ENCODE measurements around the gene UBA7.

Gene UBA7

GRCh38 chr3:49844464-49845183, 30.9 kb upstream of the UBA7 start:
- no peak overlapping the region for H3K9ac ChIP-seq (ENCODE audit: insufficient read length, low read depth)
- peaks cover 81% of the 10 kb centered on the region for H3K36me3 ChIP-seq (ENCODE audit: insufficient read depth, insufficient read length, low read length)
- no peak overlapping the region for H3K4me3 ChIP-seq (ENCODE audit: insufficient read length, low read depth)
- no peak for TF ChIP-seq YY1 (IDR thresholded peaks at IDR 0.05; ENCODE audit: insufficient read depth, insufficient read length)
- no peak for TF ChIP-seq ZNF274 (IDR thresholded peaks at IDR 0.05; ENCODE audit: low read depth, low read length)
- TF ChIP-seq SUZ12 (IDR thresholded peaks at IDR 0.05; ENCODE audit: extremely low read depth, insufficient read depth, insufficient read length): no peak
- peaks cover 8% of the 10 kb centered on the region for H3K4me1 ChIP-seq (ENCODE audit: insufficient read depth, insufficient read length)
- DNase-seq (ENCODE audit: low read depth, low spot score): no peak
- no peaks in the 10 kb centered on the region for H3K27me3 ChIP-seq (ENCODE audit: insufficient read depth, insufficient read length)
- no peaks in the 10 kb centered on the region for H3K9me3 ChIP-seq (ENCODE audit: insufficient read depth, low read length)

- H3K36me3 ChIP-seq (ENCODE audit: insufficient read depth, insufficient read length, low read length): peaks cover 88% of the 10 kb centered on the region
- H3K4me3 ChIP-seq (ENCODE audit: insufficient read length, low read depth): no peak overlapping the region
- TF ChIP-seq YY1 (IDR thresholded peaks at IDR 0.05; ENCODE audit: insufficient read depth, insufficient read length) (no peak), ZNF274 (IDR thresholded peaks at IDR 0.05; ENCODE audit: low read depth, low read length) (no peak), SUZ12 (IDR thresholded peaks at IDR 0.05; ENCODE audit: extremely low read depth, insufficient read depth, insufficient read length) (no peak)
- no peaks in the 10 kb centered on the region for H3K27me3 ChIP-seq (ENCODE audit: insufficient read depth, insufficient read length)
- no peak for DNase-seq (ENCODE audit: low read depth, low spot score)
- peaks cover 8% of the 10 kb centered on the region for H3K4me1 ChIP-seq (ENCODE audit: insufficient read depth, insufficient read length)
- H3K9ac ChIP-seq (ENCODE audit: insufficient read length, low read depth): no peak overlapping the region
- no peaks in the 10 kb centered on the region for H3K9me3 ChIP-seq (ENCODE audit: insufficient read depth, low read length)
Observed at GRCh38 chr3:49842843-49843517, 29.2 kb upstream of the UBA7 start.

- DNase-seq (ENCODE audit: low read depth, low spot score): no peak
- H3K4me3 ChIP-seq (ENCODE audit: insufficient read length, low read depth): no peak overlapping the region
- H3K36me3 ChIP-seq (ENCODE audit: insufficient read depth, insufficient read length, low read length): peaks cover 89% of the 10 kb centered on the region
- no peak overlapping the region for H3K9ac ChIP-seq (ENCODE audit: insufficient read length, low read depth)
- H3K27me3 ChIP-seq (ENCODE audit: insufficient read depth, insufficient read length): no peaks in the 10 kb centered on the region
- no peaks in the 10 kb centered on the region for H3K9me3 ChIP-seq (ENCODE audit: insufficient read depth, low read length)
- TF ChIP-seq SUZ12 (IDR thresholded peaks at IDR 0.05; ENCODE audit: extremely low read depth, insufficient read depth, insufficient read length) (no peak), ZNF274 (IDR thresholded peaks at IDR 0.05; ENCODE audit: low read depth, low read length) (no peak), YY1 (IDR thresholded peaks at IDR 0.05; ENCODE audit: insufficient read depth, insufficient read length) (no peak)
- peaks cover 8% of the 10 kb centered on the region for H3K4me1 ChIP-seq (ENCODE audit: insufficient read depth, insufficient read length)
Observed at GRCh38 chr3:49841806-49842205, 28.1 kb upstream of the UBA7 start.

- peak; percentile 32 for DNase-seq (ENCODE audit: low read depth, low spot score)
- H3K9me3 ChIP-seq (ENCODE audit: insufficient read depth, low read length): no peaks in the 10 kb centered on the region
- no peak overlapping the region for H3K4me3 ChIP-seq (ENCODE audit: insufficient read length, low read depth)
- no peaks in the 10 kb centered on the region for H3K27me3 ChIP-seq (ENCODE audit: insufficient read depth, insufficient read length)
- peaks cover 8% of the 10 kb centered on the region for H3K4me1 ChIP-seq (ENCODE audit: insufficient read depth, insufficient read length)
- H3K9ac ChIP-seq (ENCODE audit: insufficient read length, low read depth): no peak overlapping the region
- TF ChIP-seq SUZ12 (IDR thresholded peaks at IDR 0.05; ENCODE audit: extremely low read depth, insufficient read depth, insufficient read length): no peak
- TF ChIP-seq ZNF274 (IDR thresholded peaks at IDR 0.05; ENCODE audit: low read depth, low read length): no peak
- TF ChIP-seq YY1 (IDR thresholded peaks at IDR 0.05; ENCODE audit: insufficient read depth, insufficient read length): no peak
- H3K36me3 ChIP-seq (ENCODE audit: insufficient read depth, insufficient read length, low read length): peaks cover 90% of the 10 kb centered on the region
Observed at GRCh38 chr3:49841126-49841696, 27.5 kb upstream of the UBA7 start.

GRCh38 chr3:49840388-49840787, 26.6 kb upstream of the UBA7 start:
- peaks cover 84% of the 10 kb centered on the region for H3K36me3 ChIP-seq (ENCODE audit: insufficient read depth, insufficient read length, low read length)
- H3K9me3 ChIP-seq (ENCODE audit: insufficient read depth, low read length): no peaks in the 10 kb centered on the region
- no peaks in the 10 kb centered on the region for H3K27me3 ChIP-seq (ENCODE audit: insufficient read depth, insufficient read length)
- H3K4me1 ChIP-seq (ENCODE audit: insufficient read depth, insufficient read length): peaks cover 8% of the 10 kb centered on the region
- TF ChIP-seq ZNF274 (IDR thresholded peaks at IDR 0.05; ENCODE audit: low read depth, low read length) (no peak), SUZ12 (IDR thresholded peaks at IDR 0.05; ENCODE audit: extremely low read depth, insufficient read depth, insufficient read length) (no peak), YY1 (IDR thresholded peaks at IDR 0.05; ENCODE audit: insufficient read depth, insufficient read length) (no peak)
- DNase-seq (ENCODE audit: low read depth, low spot score): no peak
- no peak overlapping the region for H3K4me3 ChIP-seq (ENCODE audit: insufficient read length, low read depth)
- no peak overlapping the region for H3K9ac ChIP-seq (ENCODE audit: insufficient read length, low read depth)

GRCh38 chr3:49839193-49839809, 25.5 kb upstream of the UBA7 start:
- H3K27me3 ChIP-seq (ENCODE audit: insufficient read depth, insufficient read length): no peaks in the 10 kb centered on the region
- no peak overlapping the region for H3K4me3 ChIP-seq (ENCODE audit: insufficient read length, low read depth)
- H3K9me3 ChIP-seq (ENCODE audit: insufficient read depth, low read length): no peaks in the 10 kb centered on the region
- TF ChIP-seq SUZ12 (IDR thresholded peaks at IDR 0.05; ENCODE audit: extremely low read depth, insufficient read depth, insufficient read length): no peak
- no peak for TF ChIP-seq YY1 (IDR thresholded peaks at IDR 0.05; ENCODE audit: insufficient read depth, insufficient read length)
- no peak for TF ChIP-seq ZNF274 (IDR thresholded peaks at IDR 0.05; ENCODE audit: low read depth, low read length)
- peaks cover 80% of the 10 kb centered on the region for H3K36me3 ChIP-seq (ENCODE audit: insufficient read depth, insufficient read length, low read length)
- peak overlapping the region; percentile 11 for H3K9ac ChIP-seq (ENCODE audit: insufficient read length, low read depth)
- H3K4me1 ChIP-seq (ENCODE audit: insufficient read depth, insufficient read length): peaks cover 8% of the 10 kb centered on the region
- peak; percentile 42 for DNase-seq (ENCODE audit: low read depth, low spot score)

GRCh38 chr3:49831341-49831740, 17.6 kb upstream of the UBA7 start:
- TF ChIP-seq SUZ12 (IDR thresholded peaks at IDR 0.05; ENCODE audit: extremely low read depth, insufficient read depth, insufficient read length): no peak
- no peak for TF ChIP-seq YY1 (IDR thresholded peaks at IDR 0.05; ENCODE audit: insufficient read depth, insufficient read length)
- TF ChIP-seq ZNF274 (IDR thresholded peaks at IDR 0.05; ENCODE audit: low read depth, low read length): no peak
- H3K36me3 ChIP-seq (ENCODE audit: insufficient read depth, insufficient read length, low read length): peaks cover 69% of the 10 kb centered on the region
- no peaks in the 10 kb centered on the region for H3K9me3 ChIP-seq (ENCODE audit: insufficient read depth, low read length)

More at GRCh38 chr3:49831341-49831740, 17.6 kb upstream of the UBA7 start:
- H3K4me1 ChIP-seq (ENCODE audit: insufficient read depth, insufficient read length): no peaks in the 10 kb centered on the region
- H3K27me3 ChIP-seq (ENCODE audit: insufficient read depth, insufficient read length): no peaks in the 10 kb centered on the region
- H3K4me3 ChIP-seq (ENCODE audit: insufficient read length, low read depth): no peak overlapping the region
- no peak overlapping the region for H3K9ac ChIP-seq (ENCODE audit: insufficient read length, low read depth)
- no peak for DNase-seq (ENCODE audit: low read depth, low spot score)
